Posterior cingulate gyrus (tissue), 11 donors: ENCODE measurements around the gene PACSIN1.
"Not testable (repeated sequence)": the region's sequence is repeated elsewhere in the genome, so short reads cannot be mapped to it uniquely, and the experiment has no call there.

ENCODE experiments used
- DNase-seq, 10 donors: peaks; one replicate each; pipeline versions ENCODE4 v3.0.0 to v3.0.0-alpha.2; 2020 to 2021; ENCODE audit warnings: mixed read lengths in 3 of 10
- intact Hi-C: fragments of 100-400 bp; cut with DNase I; formaldehyde crosslinking; loops from one replicate; pipeline ENCODE4 v1.15.1; 2023

Gene PACSIN1

DNA sequence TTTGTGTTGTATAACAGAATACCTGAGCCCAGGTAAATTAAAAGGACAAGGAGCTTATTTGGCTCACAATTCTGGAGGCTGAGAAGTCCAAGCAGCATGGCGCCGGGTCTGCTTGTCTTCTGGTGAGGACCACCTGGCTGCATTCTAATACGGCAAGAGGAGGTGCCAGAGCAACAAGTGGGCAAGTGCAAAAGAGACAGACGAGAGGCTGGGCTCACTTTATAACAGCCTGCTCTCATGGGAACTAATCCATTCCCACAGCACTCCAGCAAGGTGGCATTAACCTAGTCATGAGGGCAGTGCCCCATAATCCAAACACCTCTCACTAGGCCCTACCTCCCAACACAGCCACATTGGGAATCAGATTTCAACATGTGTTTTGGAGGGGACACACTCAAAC, 12.9 kb downstream of the PACSIN1 start:
- intact Hi-C loops: no loop called here

DNA sequence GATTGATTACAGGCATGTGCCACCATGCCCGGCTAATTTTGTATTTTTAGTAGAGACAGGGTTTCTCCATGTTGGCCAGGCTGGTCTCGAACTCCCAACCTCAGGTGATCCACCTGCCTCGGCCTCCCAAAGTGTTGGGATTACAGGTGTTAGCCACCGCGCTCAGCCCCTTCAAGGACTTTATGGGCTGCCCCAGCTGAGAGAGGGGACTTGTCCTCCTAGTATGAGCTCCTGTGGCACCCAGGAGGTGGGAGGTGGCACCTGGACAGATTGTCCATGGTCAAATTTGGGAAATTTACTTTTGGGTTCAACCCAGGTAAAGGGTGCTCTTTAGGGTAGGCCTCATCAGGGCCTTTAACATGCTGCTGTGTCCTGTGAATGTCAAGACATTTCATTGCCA, 17.9 kb downstream of the PACSIN1 start:
- intact Hi-C loops: not testable (repeated sequence)
- peak in 2 of 10 donors; percentile 44 to 52 for DNase-seq

More for the DNA sequence above, 12.9 kb downstream of the PACSIN1 start:
- peak in 1 of 10 donors; percentile 37 for DNase-seq

DNA sequence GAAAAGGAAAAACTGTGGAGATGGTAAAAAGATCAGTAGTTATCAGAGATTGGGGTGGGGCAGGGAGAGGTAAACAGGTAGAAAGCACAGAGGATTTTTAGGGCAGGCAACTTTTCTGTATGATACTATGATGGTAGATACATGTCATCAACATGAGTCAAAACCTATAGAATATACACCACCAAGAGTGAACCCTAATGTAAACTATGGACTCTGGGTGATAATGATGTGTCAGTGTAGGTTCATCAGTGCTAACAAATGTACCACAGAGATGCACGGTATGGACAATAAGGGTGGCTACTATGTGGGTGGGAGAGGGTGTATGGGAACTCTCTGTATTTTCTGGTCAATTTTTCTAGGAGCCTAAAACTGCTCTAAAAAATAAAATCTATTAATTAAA, 18.5 kb downstream of the PACSIN1 start:
- intact Hi-C loops: no loop called here
- DNase-seq: no peak

DNA sequence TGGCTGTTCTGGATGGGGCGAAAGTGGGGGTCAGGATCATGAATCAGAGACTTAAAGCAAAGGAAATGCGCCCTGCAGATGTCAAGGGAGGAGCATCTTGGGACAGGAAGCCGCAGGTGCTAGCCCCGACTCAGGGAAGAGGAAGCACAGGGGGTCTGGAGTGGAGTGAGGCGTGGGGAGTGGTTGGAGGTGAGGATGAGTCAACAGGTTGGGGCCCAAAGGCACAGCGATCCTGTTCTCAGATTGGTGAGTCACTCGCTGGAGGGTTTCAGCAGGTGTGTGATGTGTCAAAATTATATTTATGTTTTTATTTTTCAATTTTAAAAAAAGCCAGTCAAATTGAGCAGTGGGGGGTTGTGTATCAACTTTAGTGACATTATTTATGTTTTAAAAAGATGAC, 19.0 kb downstream of the PACSIN1 start:
- peak in 1 of 10 donors; percentile 22 for DNase-seq
- intact Hi-C loops: no loop called here

DNA sequence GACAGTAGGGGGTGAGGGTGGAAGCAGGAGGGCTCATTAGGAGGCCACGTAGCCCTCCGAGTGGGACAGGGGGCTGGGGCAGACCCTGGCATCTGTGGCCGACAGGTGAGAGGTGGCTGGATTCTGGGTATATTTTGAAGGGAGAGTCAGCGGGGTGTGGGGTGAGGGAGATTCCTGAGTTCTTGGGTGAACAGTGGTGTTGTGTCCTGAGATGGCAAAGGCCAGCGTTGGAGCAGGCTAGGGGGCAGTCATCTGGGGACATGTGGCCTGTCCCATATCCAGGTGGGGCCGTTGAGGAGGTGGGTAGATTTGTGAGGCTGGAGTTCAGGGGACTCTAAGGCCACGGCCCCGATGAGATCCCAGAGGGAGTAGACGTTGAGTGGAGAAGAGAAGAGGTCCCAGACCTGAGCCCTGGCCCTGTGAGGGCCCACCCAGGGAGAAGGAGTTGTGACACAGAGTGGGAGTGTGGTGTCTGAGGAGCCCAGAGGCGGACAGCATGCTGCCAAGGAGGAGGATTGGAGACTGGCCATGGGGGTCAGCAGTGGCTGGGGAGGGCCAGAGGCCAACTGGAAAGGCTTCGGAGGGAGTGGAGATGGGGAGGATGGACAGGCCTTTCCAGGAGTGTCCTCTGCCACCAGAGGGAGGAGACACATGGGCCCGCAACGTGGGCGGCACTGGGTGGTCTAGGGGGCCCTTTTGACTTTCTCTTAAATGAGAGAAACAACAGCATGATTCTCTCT, 19.6 kb downstream of the PACSIN1 start:
- intact Hi-C loops: no loop called here
- DNase-seq: peak in 2 of 10 donors; percentile 35 to 72

DNA sequence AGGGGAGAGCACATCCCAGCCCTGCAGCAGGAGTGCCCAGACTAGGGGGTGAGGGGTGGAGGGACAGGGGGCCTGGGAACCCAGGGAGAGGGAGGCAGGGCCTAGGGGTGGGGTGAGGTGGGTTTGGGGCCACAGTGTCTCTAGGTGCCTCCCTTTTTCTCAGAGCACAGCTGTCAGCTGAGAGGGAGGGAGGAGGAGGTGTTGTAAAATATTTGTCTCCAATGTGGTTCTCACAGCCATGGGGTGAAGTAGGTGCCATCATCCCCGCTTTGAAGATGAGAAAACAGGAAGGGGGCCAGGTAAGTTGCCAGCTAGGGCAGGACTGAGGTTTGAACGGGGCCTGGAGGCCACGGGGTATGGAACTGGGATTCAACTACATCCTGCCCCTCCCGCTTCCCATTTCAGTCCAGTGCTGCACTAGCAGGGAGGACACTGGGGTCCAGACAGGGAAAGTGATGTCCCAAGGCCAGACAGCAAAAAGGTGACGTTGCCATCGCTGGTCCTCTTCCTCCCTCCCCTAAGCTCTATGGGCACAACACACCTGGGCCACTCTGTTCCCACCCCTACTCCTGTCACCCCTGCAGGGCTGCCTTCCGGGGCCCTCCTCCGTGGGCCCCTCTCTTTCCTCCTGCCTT, 20.3 kb downstream of the PACSIN1 start:
- DNase-seq: peak in 1 of 10 donors; percentile 53
- intact Hi-C loops: no loop called here

DNA sequence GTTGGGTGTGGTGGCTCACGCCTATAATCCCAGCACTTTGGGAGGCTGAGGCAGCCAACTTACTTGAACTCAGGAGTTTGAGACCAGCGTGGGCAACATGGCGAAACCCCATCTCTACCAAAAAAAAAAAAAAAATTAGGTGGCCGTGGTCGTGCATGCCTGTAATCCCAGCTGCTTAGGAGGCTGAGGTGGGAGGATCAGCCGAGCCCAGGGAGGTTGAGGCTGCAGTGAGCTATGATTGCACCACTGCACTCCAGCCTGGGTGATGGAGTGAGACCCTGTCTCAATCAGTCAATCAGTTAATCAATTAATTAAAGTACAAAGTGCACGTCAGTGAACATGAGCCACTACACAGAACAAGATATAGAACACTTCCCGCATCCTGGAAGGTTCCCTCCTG, 21.0 kb downstream of the PACSIN1 start:
- intact Hi-C loops: not testable (repeated sequence)
- DNase-seq: peak in 1 of 10 donors; percentile 14

DNA sequence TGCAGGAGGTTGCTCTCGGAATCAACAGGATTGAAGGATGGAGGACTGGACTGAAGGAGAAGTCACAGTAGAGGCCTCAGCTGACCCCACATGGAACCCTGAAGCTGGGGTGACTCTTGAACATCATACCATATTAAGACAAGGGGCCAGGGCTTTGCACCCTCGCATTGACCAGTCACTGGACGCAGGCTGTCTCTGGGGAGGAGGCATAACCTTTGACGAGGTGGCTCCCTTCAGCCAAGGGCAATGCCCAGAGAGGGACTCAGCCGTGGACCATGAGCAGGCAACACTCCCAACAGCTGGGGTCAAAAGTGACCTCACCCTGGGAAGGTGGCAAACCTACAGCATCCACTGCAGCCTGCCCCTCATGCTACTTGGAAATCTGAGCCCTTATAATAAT, 21.7 kb downstream of the PACSIN1 start:
- DNase-seq: peak in 1 of 10 donors; percentile 33
- intact Hi-C loops: no loop called here

DNA sequence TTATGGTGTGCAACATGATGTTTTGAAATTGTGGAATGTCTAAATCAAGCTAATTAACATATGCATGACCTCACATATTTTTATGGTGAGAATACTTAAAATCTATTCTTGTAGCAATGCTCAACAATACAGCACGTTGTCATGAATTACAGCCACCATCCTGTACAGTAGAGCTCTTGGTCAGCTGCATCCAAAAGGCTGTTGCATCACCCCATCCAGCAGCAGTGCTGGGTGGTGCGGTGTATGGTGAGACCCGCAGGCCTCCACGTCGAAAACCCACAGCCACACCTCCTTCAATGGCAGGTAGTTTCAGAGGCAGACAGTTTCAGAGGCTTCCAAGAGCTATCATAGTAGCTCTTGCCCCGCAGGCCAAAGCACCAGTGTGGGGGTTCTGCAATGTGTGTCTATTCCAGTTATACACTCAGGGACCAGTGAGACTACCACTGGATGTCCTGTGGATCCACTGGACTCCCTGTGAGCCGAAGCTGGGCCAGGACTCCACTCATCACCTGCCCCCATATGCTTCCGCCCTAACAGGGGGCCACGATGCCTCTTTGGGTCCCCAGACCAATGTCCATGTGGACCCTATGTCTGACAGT, 23.4 kb downstream of the PACSIN1 start:
- intact Hi-C loops: no loop called here

DNA sequence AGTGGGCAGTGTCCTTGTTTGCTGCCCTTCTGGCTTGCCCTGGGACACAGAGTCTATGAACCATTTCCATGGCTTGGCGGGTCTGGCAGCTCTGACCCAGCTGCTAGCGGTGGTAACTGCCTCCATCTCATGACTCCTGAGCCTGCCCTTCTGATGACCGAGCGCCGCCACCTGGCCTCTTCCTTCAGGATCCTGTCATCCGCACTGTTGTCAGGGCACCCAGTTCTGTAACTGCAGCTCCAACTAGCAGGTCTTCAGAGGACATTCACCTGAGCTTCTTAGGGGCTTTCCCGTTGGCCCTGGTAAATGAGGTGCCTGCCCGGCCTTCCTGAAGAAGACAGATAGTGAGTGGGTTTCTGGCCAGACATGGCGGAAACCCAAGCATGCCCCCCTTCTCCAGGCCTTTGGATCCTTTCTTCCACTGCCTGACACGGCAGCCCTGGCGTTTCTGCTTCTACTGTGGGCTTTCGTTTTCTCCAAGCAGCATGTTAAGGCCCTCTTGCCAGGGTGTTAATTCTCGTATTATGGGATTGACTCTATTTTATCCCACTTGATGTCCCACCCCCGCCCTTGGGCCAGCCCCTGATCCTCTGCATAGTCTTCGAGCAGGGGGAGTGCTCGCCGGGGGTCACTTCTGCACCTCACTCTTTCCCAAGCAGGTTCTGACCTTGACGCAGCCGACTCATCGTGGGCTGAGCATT, 24.7 kb downstream of the PACSIN1 start:
- DNase-seq: peak in 2 of 10 donors; percentile 66 to 87
- intact Hi-C loops: no loop called here

More for the DNA sequence above, 23.4 kb downstream of the PACSIN1 start:
- DNase-seq: peak in 2 of 10 donors; percentile 39 to 43

DNA sequence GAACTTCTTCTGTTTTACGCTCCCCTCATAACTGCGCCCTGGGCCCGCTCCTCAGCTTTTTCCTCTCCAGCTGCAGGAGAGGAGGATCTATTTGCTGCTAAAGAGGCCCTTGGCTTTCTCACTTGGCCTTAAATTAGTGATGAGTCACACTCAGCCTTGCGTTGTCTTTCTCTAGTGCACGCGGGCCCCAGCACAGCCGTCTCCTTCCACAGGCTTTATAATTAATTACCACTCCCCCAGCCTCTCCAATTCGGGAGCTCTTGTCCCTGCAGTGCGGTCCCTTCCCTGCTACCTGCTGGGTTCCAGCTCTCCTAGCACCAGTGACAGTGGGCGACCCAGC, 25.2 kb downstream of the PACSIN1 start:
- intact Hi-C loops: no loop called here
- peak in 2 of 10 donors; percentile 67 to 74 for DNase-seq

DNA sequence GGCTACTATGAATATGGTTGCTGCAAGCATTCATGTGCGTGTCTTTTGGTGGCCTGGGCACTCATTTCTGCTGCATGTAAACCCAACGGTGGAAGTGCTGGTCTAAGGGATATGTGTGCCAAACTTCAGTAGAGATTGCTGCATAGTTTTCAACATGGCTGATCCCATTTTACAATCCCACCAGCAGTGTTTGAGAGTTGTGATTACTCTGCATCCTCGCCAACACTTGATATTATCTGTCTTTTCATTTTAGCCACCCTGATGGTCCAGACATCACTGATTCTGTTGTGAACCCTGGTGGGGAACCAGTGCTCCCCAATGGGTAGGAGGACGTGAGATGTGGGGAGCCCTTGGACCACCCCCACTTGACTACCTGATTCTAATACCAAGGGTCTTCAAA, 27.5 kb downstream of the PACSIN1 start:
- intact Hi-C loops: no loop called here
- DNase-seq: peak in 1 of 10 donors; percentile 4

DNA sequence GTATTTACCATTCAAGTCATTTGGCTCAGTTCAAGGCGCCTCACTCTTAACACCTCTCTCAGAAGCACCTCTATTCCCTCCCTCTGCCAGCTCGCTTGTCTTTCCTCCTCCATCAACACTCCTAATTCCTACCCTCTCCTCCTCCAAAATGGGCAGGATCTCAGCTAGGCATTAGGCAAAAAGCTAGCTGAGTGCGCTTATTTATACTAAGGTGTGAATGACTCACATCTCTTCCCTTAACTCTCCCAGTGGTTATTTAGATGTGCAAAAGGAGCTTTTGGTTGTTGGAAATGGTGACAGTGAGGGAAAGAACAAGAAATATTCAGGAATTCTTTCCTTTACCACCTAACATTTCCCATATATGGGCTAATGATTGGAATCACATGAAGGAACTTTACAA, 29.1 kb downstream of the PACSIN1 start:
- DNase-seq: peak in 1 of 10 donors; percentile 49
- intact Hi-C loops: no loop called here

DNA sequence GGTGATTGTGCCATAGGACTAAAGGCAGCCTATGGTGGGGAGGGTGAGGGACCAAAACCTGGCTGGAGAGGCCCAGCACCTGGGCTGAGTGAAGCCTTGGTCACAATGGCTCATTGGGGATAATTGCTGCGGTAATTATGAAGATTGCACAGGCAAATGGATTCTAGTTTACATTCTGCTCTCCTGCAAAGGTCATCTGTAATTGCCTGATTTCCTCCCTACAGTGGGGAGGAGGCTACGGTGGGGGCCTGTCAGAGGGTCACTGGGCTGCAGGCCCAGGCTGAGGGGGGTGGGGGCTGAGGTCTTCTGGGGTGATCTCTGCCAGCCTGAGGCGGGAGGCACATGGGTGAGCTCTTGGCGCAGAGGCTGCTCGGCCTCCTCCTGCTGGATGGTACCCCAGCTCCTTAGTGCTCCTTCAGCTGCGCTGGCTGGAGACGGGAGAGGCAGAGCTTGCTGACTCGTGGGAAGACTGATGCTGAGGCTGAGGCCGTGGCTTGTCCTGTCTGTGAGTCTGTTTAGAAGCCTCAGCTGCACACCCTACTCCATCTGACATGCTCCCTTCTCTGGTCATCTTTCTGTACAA, 30.3 kb downstream of the PACSIN1 start:
- intact Hi-C loops: no loop called here
- peak in 3 of 10 donors; percentile 78 to 90 (median 87) for DNase-seq

DNA sequence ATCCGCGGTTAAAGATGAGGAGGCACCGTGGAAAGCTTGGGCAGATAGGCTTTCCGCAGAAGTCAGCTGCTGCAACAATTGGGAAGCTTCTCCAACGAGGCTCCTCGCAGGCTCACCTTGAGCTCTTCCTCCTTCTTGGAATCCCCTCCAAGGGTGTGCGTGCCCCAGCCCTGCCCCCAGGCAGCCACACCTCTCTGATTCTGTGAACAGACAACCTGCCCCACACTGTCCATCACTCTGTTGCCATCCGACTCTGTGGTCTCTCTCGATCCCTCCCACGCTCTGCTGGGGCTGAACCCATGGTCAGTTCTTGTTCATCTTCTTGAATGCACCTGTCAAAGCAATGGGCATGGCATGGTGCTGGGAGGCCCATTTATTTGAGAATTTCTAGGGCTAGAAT, 31.5 kb downstream of the PACSIN1 start:
- peak in 2 of 10 donors; percentile 55 to 63 for DNase-seq
- intact Hi-C loops: no loop called here

DNA sequence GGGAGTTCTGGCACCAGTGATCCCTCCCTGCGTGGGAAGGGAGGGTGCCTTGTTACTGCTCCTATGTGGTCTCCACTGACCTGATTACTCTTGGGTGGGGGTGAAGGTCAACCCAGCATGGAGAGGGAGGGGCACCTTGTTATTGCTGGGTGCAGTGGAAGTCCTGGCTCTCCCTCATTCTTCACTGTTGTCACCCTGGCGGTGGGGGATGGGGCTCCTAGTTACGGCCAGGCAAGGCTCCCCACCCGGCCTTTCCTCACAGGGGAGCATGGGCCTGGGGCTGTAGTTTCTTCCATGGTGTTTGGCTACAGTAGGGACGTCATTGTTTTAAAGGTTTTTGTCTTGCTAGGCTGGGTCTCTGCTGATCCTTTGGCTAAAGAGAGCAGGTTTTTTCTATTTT, 40.8 kb downstream of the PACSIN1 start:
- peak in 3 of 10 donors; percentile 44 to 51 (median 48) for DNase-seq
- intact Hi-C loops: no loop called here

DNA sequence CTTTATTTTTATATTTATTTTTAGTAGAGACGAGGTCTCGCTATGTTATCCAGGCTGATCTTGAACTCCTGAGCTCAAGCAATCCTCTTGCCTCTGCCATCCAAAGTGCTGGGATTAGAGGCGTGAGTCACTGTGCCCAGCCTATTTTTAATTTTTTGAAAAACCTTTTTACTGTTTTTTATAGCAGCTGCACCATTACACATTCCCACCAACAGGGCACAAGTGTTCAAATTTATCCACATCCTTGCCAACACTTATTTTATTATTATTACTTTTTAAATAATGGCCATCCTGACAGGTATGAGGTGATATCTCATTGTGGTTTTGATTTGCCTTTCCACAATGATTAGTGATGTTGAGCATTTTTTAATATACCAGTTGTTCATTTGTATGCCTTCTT, 42.5 kb downstream of the PACSIN1 start:
- DNase-seq: peak in 2 of 10 donors; percentile 5 to 24
- intact Hi-C loops: no loop called here

DNA sequence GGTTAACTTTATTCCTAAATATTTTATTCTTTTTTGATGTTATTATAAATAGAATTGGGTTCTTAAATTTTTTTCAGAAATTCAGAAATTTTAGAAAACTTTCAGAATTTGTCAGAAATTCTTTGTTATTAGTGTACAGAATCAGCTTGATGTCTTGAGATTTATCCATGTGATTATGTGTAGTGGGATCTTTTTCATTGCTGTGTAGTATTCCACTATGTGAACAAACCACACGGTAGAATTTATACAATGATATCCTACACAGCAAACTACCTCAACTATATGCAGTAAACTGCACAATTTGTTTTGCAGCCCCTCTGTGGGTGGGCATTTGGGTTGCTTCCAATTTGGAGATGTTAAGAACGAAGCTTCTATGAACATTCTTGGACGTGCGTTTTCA, 43.9 kb downstream of the PACSIN1 start:
- DNase-seq: peak in 1 of 10 donors; percentile 0
- intact Hi-C loops: no loop called here

DNA sequence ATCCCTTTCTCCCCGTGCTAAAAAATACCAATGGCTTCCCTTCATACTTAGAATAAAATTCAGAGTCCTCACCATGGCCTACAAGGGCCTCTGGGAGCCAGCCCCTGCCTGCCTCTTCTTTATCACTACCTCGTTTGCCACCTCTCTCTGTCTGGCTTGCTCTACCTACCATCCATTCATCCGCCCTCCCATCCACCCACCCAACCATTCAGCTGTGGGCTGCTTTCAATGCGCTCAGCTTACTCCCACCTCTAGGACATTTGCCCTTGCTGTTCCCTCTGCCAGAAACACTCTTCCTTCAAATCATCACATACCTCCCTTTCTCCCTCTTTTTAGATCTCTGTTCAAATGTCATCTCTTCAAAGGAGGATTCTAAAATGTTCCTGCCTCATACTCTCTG, 44.4 kb downstream of the PACSIN1 start:
- DNase-seq: peak in 2 of 10 donors; percentile 10 to 25
- intact Hi-C loops: no loop called here

DNA sequence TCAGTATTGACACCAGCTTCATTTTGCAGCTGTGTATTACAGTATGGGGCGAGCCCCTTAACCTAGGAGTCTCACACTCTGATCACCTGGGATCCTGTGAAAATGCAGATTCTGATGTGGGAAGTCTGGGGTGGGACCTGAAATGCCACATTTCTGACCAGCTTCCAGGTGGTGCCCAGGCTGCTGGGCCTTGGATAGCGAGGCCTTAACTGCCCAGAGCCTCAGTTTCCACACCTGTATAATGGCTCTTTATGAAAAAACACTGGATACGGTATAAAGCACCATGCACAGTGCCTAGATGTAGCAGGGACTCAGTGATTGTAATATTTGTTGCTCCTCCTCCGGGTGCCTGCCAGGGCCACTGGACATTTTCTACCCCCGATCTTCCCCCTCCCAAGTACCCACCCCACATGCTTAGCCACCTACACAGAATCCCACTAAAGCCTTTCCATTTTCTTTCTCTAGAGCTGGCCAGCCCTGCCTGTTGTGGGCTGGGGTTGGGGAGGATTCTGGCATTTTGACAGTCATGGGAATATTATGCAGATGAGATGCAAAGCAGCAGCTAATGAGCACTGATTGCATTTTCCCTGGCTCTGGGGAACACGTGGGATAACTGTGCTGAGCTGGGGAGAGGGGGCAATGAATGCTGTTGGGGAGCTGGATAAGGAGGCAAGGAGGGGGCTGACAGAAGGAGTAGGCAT, 45.5 kb downstream of the PACSIN1 start:
- intact Hi-C loops: no loop called here
- peak in 3 of 10 donors; percentile 62 to 82 (median 72) for DNase-seq
